ENCODE data around the gene TGM5.

- TF ChIP-seq POLR2AphosphoS5 (IDR thresholded peaks at IDR 0.05; ENCODE audit: low read depth, low read length) (no peak), CTCF (IDR thresholded peaks at IDR 0.05 in 2 of 3, conservative IDR thresholded peaks at IDR 0.05 in 1 of 3; ENCODE audit: borderline replicate concordance in 1 of 3, insufficient read depth in 1 of 3, low read depth in 2 of 3, low read length in 2 of 3) (no peak), ZFX (IDR thresholded peaks at IDR 0.05) (no peak), EZH2 (IDR thresholded peaks at IDR 0.05) (no peak), JUND (IDR thresholded peaks at IDR 0.05) (no peak), POLR2A (IDR thresholded peaks at IDR 0.05; ENCODE audit: borderline replicate concordance, extremely low read depth, insufficient read depth, insufficient read length) (no peak), EZH2phosphoT487 (IDR thresholded peaks at IDR 0.05; ENCODE audit: borderline replicate concordance) (no peak), SIN3A (IDR thresholded peaks at IDR 0.05; ENCODE audit: low read depth) (no peak), YY1 (IDR thresholded peaks at IDR 0.05; ENCODE audit: extremely low read depth, insufficient replicate concordance, low read depth, low read length) (no peak), CEBPB (IDR thresholded peaks at IDR 0.05; ENCODE audit: low read depth) (no peak), FOSL1 (IDR thresholded peaks at IDR 0.05; ENCODE audit: low read depth) (no peak), ZNF274 (IDR thresholded peaks at IDR 0.05; ENCODE audit: low read depth, low read length) (no peak), RAD21 (IDR thresholded peaks at IDR 0.05; ENCODE audit: low read depth) (no peak)
These were observed 27.5 kb upstream of the TGM5 start for GRCh38 chr15:43294091-43294706.
